Subcutaneous adipose tissue (tissue), 4 donors: ENCODE results near the gene WNT9A. TPM values are rescaled to one million over a fixed set of nuclear protein-coding genes. Genes with fewer than 3 reads are reported as not detected.

Experiments
- total RNA-seq, 4 donors: library from RNA; depleted of rRNA; stranded (reverse); fragments of >200 nt; gene quantifications; one replicate each; pipeline ENCODE4 v1.1.0, GENCODE V29; 2016
- TF ChIP-seq, protein P1 (sequence below): fragments of 450-650 bp; IDR thresholded peaks from one replicate; pipeline ENCODE4 v1.5.1; 2016; ENCODE audit warnings: low read depth, mild to moderate bottlenecking, control low read depth, antibody characterized with exemption, moderate library complexity

WNT9A gene
- total RNA-seq, 4 donors from 2014 or later: 0.17 to 0.88 (median 0.57) TPM; not detected in 1

DNA sequence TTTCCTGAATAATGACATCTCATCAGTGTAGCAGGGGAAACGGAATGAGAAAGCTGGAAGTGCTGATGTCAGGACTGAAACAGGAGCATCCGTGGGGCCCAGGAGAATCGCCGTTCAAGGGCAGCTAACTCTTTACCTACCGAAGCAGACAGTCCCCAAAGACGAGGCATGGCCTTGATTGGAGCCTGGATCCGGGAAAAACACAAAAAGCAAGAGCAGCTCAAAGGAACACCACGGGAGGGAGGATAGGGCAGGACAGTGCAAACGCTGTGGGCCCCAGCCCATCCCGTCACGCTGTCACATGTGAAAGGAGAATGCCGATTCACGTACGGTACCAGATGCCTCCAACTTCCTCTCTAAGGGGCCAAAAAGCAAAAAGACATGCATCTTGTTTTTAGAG, 34.9 kb downstream of the WNT9A start:
- TF ChIP-seq, protein P1, sequence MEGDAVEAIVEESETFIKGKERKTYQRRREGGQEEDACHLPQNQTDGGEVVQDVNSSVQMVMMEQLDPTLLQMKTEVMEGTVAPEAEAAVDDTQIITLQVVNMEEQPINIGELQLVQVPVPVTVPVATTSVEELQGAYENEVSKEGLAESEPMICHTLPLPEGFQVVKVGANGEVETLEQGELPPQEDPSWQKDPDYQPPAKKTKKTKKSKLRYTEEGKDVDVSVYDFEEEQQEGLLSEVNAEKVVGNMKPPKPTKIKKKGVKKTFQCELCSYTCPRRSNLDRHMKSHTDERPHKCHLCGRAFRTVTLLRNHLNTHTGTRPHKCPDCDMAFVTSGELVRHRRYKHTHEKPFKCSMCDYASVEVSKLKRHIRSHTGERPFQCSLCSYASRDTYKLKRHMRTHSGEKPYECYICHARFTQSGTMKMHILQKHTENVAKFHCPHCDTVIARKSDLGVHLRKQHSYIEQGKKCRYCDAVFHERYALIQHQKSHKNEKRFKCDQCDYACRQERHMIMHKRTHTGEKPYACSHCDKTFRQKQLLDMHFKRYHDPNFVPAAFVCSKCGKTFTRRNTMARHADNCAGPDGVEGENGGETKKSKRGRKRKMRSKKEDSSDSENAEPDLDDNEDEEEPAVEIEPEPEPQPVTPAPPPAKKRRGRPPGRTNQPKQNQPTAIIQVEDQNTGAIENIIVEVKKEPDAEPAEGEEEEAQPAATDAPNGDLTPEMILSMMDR: no peak

GRCh38 chr1:227911376-227911775, 36.4 kb downstream of the WNT9A start:
- TF ChIP-seq, protein P1: no peak

DNA sequence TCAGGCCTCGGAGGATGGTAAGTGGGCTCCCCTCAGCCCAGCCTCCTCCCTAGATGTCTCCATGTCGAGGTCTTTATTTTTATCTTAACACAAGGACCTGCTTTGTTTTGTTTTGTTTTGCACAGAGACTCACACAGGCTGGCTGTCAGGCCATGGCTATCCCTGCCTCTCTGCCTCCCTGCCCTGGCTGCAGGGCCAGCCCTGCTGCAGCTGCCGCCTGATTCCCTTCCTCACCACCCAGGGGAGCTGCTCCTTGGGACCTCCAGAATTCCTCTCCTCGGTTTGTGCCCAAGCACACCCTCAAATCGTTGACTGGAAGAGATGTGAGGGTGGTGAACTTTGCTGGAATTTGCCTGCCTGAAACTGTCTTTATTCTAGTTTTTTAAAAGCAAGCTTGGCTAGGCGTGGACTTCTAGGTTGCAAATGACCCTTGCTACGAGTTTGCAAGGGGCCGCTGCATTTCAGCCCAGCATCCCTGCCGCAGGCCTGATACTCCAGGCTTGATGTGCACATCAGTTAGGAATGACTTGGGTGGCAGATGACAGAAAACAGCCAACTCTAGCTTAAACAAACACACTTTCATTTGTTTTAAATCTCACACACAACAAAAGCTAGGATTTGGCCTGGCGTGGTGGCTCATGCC, 37.1 kb downstream of the WNT9A start:
- TF ChIP-seq, protein P1: no peak

DNA sequence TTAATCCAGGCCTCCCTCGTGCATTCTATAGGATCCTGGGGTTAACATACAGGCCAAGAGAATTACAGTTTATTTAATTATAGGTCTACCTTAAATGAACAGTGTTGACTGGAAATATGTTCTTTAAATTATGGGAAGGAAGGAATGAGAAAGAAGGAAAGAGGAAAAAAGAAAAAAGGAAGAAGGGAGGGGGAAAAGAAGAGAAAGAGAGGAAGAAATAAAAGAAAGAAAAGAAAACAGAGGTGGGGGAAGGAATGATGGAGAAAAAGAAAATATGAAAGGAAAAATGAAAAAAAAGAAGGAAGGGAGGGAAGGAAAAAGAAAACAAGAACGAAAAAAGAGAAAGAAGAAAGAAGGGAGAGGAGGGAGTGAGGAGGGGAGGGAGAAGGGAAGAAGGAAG, 38.5 kb downstream of the WNT9A start:
- TF ChIP-seq, protein P1: no peak

DNA sequence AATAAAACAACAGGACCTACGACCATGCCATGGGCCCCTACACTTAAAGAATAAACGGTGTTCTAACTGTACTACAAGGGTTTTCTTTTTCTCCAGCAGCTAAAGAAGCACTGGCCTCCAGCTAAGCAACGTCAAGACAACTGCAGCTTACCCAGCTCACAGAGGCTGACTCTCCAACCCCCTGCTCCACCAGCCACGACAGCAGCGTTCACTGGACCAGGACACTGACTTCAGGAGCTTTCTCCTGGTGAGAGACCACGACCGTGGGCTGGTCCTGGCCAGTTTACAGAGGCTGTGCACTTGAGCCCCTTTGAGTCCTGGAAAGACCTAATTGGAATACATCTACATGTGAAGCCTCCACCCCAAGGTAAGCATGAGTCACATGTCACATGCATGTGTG, 39.4 kb downstream of the WNT9A start:
- TF ChIP-seq, protein P1: no peak

DNA sequence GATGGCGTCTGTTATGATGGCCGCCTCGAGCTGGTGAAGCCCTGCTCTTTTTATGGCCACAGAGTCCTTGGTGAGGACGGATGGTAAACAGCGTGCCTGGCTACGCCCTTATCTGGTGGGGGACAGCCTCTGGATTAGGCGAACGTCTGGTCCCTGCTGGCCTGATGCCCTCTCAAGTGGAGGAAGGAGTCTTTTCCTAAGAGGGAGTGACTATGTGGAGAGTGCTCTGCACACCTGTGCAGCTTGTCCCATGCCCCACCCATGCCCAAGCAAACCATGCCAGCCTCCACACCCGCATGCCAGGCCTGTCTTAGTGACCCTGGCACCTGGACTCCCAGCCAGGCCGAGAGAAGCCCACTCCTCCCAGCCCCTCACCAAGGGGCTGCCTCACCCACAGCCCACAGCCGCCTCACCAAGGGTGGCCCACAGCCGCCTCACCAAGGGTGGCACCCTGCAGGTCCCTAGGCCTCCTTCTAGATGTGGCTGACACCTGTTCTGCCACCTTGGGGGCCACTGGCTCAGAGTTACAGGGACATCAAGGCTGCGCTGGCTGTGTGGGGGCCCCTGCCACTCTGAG, 40.2 kb downstream of the WNT9A start:
- TF ChIP-seq, protein P1: no peak

DNA sequence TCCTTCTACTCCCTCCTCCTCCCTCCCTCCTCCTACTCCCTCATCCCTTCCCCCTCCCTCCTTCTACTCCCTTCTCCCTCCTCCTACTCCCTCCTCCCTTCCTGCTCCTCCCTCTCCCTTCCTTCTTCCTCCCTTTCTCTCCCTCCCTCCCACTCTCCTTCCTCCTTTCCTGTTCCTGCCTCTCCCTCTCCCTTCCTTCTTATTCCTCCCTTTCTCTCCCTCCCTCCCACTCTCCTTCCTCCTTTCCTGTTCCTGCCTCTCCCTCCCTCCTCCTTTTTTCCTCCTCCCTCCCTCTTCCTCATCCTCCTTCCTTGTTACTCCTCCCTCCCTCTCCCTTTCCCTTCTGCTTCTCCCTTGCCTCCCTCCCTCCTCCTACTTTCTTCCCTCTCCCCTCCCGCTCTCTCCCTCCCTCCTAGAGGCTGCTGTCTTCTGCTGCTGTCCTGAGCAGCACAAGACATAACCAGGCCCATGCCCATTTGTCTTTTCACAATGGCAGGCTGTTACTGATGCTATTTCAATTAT, 41.1 kb downstream of the WNT9A start:
- TF ChIP-seq, protein P1: no peak
